WTC11 (cell line): ENCODE data around the gene IQGAP3.

Experiments
- AR ChIP-seq: fragments of 250-450 bp; sonication (Bioruptor Pico); IDR thresholded peaks from 2 replicates; pipeline ENCODE4 v1.9.0; 2021; ENCODE audit warnings: mild to moderate bottlenecking
- CTCF ChIP-seq: fragments of 200-600 bp; IDR thresholded peaks from 2 replicates; pipeline ENCODE4 v1.8.0; 2022; ENCODE audit warnings: antibody characterized with exemption
- ELF4 ChIP-seq: sonication (generic); formaldehyde crosslinking; IDR thresholded peaks from 2 replicates; pipeline ENCODE4 v1.8.1; 2022; ENCODE audit warnings: low read depth, mild to moderate bottlenecking, moderate library complexity, missing genetic modification reagents
- FOXJ3 ChIP-seq: sonication (generic); formaldehyde crosslinking; IDR thresholded peaks from 2 replicates; pipeline ENCODE4 v1.9.0; 2021; ENCODE audit warnings: missing genetic modification reagents, mild to moderate bottlenecking, borderline replicate concordance
- JUN ChIP-seq: sonication (generic); formaldehyde crosslinking; IDR thresholded peaks from 2 replicates; pipeline ENCODE4 v1.8.0; 2023; ENCODE audit warnings: mild to moderate bottlenecking, missing genetic modification reagents
- MXD4 ChIP-seq: fragments of 250-450 bp; sonication (Bioruptor Pico); IDR thresholded peaks from 2 replicates; pipeline ENCODE4 v1.8.0; 2021; ENCODE audit warnings: mild to moderate bottlenecking, moderate library complexity, borderline replicate concordance
- NR3C1 ChIP-seq: sonication (generic); formaldehyde crosslinking; conservative IDR thresholded peaks from 2 replicates; pipeline ENCODE4 v1.8.1; 2023; ENCODE audit warnings: low read depth, mild to moderate bottlenecking, missing genetic modification reagents
- TF ChIP-seq, protein P1 (sequence below): sonication (generic); formaldehyde crosslinking; conservative IDR thresholded peaks from 2 replicates; pipeline ENCODE4 v1.8.1; 2022; ENCODE audit warnings: mild to moderate bottlenecking, missing genetic modification reagents

GRCh38 chr1:156513185-156513584 is 59.2 kb downstream of the IQGAP3 start:
- TF ChIP-seq CTCF (no peak), MXD4 (CRISPR knock-in tag) (no peak), ELF4 (CRISPR knock-in tag) (no peak), FOXJ3 (CRISPR knock-in tag) (no peak), JUN (CRISPR knock-in tag) (no peak), NR3C1 (CRISPR knock-in tag) (no peak), AR (CRISPR knock-in tag) (no peak)
- TF ChIP-seq, protein P1, sequence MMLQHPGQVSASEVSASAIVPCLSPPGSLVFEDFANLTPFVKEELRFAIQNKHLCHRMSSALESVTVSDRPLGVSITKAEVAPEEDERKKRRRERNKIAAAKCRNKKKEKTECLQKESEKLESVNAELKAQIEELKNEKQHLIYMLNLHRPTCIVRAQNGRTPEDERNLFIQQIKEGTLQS (CRISPR knock-in tag) = no peak
